Measurements from ENCODE around the gene ZNF266. TPM values are rescaled to one million over a fixed set of nuclear protein-coding genes. Genes with fewer than 3 reads are reported as not detected.
A peak's percentile ranks its signal among the peaks of the same experiment; 100 is the strongest.

ZNF266 gene
- 10 to 100 TPM; 19.3 to 20.0 TPM for total RNA-seq
- long read RNA-seq, donor 1 = 0 reads
- long read RNA-seq, donor 2, partial matches to known transcripts = 2 of 9 reads
- long read RNA-seq, donor 2, other reads (novel, unspliced or antisense) = 7 of 9 reads

DNA sequence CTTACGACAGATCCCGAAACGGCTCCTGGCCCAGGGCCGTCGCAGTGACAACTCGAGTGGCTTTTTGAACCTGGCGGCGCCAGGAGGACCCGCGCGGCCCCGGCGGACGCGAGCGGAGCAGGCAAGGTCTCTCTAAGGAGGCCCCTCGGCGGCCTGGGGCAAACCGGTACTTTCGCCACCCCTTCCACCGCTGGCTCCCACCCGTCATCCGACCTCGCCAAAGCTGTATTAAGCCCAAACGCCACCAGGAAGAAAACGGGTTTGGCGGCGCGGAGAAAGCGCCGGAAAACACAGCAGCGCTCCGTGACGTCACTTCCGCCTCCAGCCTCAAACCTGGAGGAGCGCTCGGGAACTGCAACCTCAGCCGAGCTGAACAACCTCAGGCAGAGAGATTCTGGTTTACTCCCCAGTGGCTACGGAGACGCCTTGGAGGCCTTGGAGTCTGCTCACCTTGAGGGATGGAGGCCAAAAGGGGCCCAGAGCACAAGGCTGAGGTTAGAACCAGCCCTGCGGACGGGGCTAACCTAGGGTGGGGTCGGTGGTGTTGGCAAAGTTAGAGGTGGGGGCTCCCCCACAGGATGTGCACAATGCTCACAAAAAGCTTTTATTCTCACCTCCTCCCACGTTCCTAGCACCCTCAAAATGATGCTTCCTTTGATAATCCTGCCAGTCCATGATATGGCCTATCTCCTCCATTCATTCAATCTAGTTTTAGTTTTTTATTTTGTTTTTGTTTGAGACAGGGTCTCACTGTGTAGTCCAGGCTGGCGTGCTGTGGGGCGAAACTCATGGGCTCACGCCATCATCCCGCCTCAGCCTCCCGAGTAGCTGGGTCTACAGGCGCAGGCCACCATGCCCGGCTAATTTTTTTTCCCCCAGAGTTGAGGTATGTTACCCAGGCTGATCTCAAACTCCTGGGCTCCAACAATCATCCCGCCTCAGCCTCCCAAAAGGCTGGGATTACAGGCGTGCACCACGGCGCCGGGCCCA is at the start of gene ZNF266:
Gene ZNF266 (minus strand): TSS at position 295 of the 990 bp plus-strand sequence. CDS start 15,484 bp downstream, outside the sequence.
- intact Hi-C loops (cut with DNase I) = no loop called here
- DNase-seq (ENCODE audit: low spot score) = peak; percentile 96

DNA sequence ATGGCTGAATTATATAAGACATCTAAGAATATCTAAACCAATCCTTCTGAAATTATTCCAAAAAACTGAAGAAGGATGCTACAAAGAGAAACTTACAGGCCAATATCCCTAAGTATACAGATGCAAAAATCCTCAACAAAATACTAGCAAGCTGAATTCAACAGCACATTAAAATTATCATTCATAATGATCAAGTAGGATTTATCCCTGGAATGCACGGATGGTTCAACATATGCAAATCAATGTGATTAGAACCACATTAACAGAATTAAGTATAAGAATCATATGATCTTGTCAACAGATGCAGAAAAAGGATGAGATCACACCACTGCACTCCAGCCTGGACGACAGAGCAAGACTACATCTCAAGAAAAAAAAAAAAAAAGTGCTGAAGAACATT is 49.8 kb upstream of the ZNF266 start:
- intact Hi-C loops (cut with DNase I) = no loop called here
- DNase-seq (ENCODE audit: low spot score) = no peak

DNA sequence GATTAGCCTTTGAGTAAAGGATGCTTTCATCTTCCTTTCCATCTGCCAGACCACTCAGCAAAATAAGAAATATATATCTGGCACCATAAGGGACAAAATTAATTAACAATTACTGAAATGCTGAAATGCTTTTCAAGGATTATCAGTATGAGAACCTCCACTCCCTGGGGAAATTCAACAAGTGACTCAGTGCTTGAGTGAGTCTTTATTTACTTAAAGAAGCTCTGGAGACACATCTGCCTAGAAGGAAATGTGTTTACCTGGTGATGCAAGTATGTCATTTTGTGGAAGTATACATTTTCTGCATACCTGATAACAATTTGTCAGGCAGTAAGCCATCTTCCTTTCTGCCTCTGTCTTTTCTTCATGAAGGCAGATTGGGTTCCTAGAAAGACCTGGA is 39.6 kb upstream of the ZNF266 start:
- DNase-seq (ENCODE audit: low spot score) = no peak
- intact Hi-C loops (cut with DNase I) = no loop called here

DNA sequence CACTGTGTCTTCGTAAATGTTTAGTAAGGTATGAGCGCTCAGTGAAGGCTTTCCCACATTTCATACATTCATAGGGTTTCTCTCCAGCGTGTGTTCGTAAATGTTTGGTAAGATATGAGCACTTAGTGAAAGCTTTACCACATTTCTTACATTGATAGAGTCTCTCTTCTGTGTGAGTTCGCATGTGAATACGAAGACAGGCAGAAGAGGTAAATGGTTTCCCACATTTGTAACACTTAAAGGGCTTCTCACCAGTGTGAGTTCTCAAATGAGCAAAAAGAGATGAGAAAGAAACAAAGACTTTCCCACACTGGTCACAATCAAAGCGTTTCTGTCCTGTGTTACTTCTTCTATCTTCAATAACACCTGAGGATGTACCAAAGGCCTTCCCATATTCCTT is 31.8 kb upstream of the ZNF266 start:
- DNase-seq (ENCODE audit: low spot score) = no peak
- intact Hi-C loops (cut with DNase I) = no loop called here

DNA sequence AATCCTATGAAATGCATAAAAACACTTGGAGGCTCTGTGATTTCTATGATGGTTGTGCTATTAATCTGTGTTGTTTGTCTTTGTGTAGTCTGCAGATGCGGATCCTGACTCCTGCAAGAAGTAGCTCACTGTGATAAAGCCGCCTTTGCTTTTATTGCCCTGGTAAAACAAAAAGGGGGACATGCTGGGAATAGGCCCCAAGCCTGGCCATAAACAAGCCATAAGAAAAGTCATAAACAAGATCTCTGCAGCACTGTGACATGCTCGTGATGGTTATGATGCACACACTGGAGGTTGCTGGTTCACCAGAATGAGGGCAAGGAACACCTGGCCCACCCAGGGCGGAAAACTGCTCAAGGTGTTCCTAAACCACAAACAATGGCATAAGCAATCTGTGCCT is 26.6 kb upstream of the ZNF266 start:
- no peak for DNase-seq (ENCODE audit: low spot score)
- intact Hi-C loops (cut with DNase I) = no loop called here

DNA sequence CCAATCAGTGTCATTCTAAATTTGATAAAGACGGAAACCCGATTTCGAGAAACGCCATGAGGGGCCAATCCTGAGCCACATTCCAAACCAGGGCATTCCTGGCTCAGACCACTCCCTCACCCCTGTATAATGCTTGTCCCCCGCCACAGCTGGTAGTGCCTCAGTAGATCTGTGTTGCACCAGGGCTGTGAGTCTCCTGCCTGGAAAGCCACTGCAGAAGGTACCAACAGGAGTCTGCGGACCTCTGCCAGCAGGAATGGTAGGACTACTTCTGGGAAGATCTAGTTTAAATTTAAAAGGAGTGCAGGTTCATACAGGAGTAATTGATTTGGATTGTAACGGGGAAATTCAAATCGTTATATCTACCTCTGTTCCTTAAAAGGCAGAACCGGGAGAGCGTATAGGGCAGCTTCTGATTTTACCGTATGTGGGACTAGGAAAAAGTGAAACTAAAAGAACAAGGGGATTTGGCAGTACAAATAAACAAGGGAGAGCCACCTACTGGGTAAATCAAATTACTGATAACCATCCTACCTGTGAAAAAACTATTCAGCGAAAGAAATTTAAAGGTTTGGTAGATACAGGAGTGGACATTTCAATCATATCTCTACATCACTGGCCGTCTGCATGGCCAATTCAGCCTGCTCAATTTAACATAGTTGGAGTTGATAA is 20.8 kb upstream of the ZNF266 start:
- no peak for DNase-seq (ENCODE audit: low spot score)
- intact Hi-C loops (cut with DNase I) = no loop called here

DNA sequence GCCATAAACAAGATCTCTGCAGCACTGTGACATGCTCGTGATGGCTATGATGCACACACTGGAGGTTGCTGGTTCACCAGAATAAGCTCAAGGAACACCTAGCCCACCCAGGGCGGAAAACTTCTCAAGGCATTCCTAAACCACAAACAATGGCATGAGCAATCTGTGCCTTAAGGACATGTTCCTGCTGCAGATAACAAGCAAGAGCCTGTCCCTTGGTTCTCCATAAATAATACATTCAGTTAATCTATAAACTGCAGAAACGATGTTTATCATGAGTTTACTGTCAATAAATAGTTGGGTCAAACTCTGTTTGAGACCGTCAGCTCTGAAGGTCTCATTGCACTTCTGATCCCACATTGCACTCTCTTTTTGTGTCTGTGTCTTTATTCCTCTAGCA is 18.6 kb upstream of the ZNF266 start:
- intact Hi-C loops (cut with DNase I) = loop anchor here in 1 of 2 donors (5.0 kb wide), 1 partner anchor 38 kb away; no protein-coding TSS in a partner anchor
- DNase-seq (ENCODE audit: low spot score) = no peak

DNA sequence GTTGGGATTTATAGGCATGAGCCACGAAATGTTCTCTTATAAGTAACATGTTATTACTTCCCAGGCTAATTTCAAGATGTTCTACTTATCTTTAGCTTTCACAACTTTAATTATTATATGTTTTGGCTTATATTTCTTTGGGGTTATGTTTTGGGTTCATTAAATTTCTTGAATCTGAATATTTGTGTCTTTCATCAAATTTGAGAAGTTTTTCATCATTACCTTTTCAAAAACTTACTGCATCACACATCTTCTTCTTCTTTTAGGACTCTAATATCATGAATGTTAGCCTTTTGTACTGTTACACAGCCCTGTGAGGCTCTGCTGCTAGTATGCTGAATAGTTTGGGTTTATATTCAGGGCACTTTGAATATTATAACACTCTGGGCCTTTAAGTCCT is 9.7 kb upstream of the ZNF266 start:
- no peak for DNase-seq (ENCODE audit: low spot score)
- intact Hi-C loops (cut with DNase I) = no loop called here

DNA sequence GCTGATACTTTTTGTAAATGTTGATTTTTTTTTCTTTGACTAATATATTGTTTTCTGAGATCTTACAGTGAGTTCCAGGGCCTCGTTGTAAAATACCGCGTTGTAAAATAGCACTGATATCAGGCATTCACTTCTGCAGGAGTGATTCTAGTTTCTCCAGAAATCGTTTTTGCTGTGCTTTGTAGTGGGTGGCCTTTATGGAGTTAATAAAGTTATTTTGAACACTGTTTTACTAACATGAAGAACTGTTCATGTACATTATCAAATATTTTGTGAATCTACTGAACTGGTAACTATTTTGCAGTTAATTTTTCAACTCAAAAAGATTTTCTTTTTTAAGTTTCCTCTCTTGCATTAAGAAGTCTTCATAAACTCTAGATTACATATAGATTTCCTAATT is 985 bp upstream of the ZNF266 start:
- DNase-seq (ENCODE audit: low spot score) = no peak
- intact Hi-C loops (cut with DNase I) = no loop called here

DNA sequence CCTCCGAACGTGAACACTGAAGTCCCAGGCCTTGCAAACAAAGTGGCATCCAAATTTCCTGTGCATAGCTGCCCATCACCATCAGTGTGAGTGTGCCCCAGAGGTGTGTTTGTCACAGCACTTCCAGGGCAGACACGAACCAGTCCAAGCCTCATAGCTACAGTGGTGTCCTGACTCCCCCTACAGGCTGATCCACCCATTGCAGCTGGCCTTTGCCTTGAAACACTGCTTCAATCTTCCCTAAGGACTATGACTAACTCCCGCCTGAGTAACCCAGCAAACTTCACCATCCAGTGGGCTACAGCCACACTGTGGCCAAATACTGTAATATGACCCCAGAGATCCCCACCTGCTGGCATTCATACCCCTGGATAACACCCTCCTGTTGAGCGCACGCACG is 3.9 kb downstream of the ZNF266 start:
- no peak for DNase-seq (ENCODE audit: low spot score)
- intact Hi-C loops (cut with DNase I) = no loop called here

DNA sequence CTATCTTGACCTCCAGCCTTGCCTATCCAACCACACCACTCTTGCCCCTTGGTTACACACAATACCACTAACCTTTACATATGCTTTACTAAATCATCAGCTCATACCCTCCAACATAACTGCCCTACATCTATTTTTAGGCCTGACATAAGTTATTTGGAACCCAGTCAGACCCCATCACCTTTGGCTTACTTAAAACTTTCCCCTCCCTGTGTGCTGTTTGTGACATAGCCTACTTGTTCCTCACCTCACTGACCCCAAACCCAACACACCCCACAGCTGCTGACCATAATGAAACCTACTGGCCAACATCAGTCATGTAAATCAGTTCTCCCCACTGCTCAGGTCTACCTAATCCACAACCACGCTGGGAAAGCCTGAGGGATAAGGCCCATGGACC is 4.9 kb downstream of the ZNF266 start:
- intact Hi-C loops (cut with DNase I) = no loop called here
- DNase-seq (ENCODE audit: low spot score) = no peak

DNA sequence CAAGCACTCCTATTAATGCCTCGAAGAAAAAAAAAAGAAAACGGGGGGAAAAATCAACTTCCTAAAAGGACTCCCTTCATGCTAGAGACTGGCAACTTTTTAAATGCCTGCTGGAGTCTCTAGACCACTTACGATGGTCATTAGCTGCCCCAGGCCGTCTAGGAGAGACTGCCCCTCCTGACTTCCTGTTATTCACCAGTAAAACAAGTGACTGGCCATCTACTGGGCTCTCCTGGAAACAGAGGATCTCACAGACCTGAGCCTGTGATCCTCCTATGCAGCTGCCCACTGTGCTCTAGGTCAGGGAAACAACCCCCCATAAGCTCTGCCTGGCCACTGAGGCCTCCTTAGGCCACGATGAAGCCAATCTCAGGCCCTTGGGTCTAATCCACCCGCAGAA is 7.4 kb downstream of the ZNF266 start:
- intact Hi-C loops (cut with DNase I) = no loop called here
- DNase-seq (ENCODE audit: low spot score) = no peak

DNA sequence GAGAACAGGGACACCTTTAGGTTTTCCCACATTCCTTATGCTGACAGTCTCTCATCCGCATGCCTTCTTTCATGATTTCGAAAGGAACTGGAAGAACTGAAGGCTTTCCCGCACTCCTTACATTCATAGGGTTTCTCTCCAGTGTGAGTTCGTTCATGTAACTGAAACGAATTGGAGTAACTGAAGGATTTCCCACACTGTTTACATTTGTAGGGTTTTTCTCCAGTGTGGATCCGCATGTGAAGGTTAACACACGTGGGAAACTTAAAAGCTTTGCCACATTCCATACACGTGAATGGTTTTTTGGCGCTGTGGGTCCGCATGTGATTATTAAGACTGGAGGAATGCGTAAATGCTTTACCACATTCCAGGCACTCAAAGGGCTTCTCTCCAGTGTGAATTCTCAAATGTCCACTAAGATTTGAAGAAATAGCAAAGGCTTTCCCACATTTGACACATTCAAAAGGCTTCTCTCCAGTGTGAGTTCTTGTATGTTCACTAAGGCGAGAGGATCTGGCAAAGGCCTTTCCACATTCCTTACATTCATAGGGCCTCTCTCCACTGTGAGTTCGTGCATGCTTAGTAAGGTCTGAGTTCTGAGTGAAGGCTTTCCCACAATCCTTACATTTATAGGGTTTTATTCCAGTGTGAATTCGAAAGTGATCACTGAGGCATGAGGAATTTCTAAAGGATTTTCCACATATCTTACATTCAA is 22.0 kb downstream of the ZNF266 start:
- intact Hi-C loops (cut with DNase I) = no loop called here
- DNase-seq (ENCODE audit: low spot score) = no peak

DNA sequence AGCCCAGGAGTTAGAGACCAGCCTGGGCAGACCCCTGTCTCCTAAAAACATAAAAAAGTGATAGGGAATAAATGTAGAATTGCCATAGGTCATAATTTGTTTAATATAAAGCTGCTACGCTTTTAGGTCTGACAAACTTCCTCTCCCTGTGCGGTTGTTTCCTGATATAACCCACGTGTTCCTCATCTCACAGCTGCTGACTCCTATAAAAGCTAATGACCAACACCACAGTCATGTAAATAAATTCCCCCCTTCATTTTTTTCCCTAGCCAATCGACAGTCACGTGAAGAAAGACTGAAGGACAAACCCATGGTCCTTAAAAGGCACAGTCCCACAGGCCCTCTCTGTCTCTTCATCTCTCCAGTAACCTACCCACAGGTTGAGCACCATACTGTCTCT is 27.5 kb downstream of the ZNF266 start:
- intact Hi-C loops (cut with DNase I) = no loop called here
- no peak for DNase-seq (ENCODE audit: low spot score)

DNA sequence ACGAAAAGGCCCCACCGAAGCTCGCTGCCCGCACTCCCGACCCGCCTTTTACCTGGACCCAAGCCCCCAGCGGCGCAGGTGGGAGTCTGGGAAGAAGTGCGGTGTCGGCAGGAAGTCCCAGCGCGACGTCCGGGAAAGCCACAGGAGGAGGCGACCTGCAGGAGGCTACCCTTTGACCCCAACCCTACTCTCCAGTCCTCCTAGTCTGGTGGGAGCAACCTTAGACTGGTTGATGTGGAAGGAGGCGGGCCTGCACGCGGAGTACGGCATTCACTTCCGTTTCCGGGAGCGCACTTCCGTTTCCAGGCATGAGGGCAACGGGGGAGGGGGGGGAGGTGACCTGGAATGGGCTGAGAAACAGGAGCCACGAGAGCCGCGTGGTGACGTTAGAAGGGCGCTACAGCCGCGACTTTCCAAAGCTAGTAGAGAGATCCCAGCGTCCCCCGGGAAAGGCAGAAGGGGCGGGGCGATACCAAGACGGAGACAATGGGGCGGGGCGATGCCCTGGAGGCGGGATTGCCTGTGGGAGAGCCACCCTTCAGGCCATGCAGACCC is 28.5 kb downstream of the ZNF266 start:
- intact Hi-C loops (cut with DNase I) = no loop called here
- peak; percentile 87 for DNase-seq (ENCODE audit: low spot score)

DNA sequence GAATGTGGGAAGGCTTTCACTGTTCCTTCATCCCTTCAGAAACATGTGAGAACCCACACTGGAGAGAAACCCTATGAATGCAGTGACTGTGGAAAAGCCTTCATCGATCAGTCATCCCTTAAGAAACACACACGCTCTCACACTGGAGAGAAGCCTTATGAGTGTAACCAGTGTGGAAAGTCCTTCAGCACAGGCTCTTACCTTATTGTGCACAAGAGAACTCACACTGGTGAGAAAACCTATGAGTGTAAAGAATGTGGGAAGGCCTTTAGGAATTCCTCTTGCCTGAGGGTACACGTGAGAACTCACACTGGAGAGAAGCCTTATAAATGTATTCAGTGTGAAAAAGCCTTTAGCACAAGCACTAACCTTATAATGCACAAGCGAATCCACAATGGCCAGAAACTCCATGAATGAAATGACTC is 54.0 kb downstream of the ZNF266 start:
- intact Hi-C loops (cut with DNase I) = no loop called here
- DNase-seq (ENCODE audit: low spot score) = no peak

DNA sequence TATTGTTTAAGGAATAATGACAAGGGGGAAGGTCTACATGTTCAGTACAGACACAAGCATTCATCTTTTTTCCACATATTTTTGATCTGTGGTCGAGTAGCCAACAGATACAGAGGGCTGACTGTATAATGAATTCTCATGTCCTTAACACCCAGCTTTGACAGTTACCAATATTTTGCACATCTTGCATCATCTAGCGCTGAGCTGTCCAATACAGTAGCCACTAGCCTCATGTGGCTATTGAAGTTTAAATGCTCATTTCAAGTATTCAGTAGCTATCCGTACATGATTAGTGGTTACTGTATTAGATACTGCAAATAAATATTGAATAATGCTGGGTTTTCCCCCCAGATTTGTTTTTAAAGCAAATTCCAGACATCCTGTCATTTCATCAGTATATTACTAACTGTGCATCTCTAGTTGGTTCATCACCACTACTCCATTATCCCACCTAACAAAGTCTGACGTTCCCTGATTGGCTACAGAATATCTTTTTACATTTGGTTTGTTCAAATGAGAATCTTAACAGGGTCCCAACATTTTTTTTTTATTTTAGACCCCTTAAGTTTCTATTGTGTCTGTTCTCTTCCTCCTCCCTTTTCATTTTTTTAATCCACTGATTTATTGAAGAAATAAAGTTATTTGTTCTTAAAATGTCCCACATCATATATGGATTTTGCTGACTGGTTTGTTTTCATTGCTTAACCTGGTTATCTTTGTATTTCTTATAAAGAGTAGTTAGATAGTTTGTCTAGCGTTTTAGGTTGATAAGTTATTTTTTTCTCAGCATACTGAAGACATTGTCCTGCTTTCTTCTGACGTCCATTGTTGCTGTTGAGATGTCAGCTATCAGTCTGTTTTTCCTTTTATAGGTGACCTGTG is 64.4 kb downstream of the ZNF266 start:
- DNase-seq (ENCODE audit: low spot score) = no peak
- intact Hi-C loops (cut with DNase I) = no loop called here

DNA sequence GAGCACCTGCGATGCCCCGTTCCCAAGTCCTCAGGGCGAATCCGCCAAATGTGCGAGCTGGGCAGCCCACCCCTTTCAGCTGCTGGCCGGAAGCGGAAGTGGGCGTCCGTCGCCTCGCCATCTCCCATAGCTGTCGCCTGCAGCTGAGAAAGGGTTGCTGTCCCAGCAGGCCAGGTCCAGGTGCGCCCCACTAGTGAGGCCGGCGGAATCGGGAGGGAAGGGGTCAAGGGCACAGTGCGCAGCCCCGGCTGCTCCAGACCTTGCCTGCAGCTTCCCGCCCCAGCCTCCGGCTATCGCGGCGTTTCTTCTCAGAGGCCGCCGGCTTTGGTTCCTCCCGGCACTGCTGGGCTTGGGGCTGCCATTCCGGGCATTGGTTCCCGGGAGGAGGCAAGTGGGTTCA is 72.5 kb downstream of the ZNF266 start, which contains the start of gene ZNF177:
Gene ZNF177 (plus strand): TSS at position 109 of the 400 bp plus-strand sequence. CDS start 15,299 bp downstream, outside the sequence.
- DNase-seq (ENCODE audit: low spot score) = no peak
- intact Hi-C loops (cut with DNase I) = no loop called here

Data from posterior vena cava (tissue), 2 donors.